GM18507 (cell line): ENCODE measurements around the gene RPL11.
"Not testable (repeated sequence)": the region's sequence is repeated elsewhere in the genome, so short reads cannot be mapped to it uniquely, and the experiment has no call there.

Experiments used
- DNase-seq: peaks from one replicate; pipeline ENCODE4 v3.0.0; 2011; ENCODE audit warnings: low read depth; ENCODE audit not compliant: insufficient read length; ENCODE audit errors: extremely low spot score
- FAIRE-seq: peaks from 2 replicates; lab custom pipeline; 2011; peaks lifted over from hg19 to GRCh38; lab: Jason Lieb, UNC

RPL11 gene

DNA sequence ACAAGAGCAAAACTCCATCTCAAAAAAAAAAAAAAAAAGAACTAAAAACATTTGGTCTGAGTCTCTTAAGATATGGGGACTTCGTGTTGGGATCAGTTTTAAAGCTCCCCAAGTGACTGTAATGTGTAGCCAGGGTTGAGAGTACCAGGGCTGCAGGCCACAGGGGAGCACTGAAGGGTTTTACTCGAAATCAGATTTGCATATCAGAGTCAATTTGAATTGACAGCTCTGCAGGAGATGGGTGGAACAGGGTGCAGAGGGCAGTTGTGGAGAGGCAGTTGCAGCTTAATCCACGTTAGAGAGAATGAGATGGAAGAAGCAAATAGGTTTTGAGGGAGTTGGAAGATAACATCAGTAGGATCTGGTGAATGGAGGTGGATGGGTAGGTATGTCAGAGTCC, 31.0 kb downstream of the RPL11 start:
- DNase-seq = no peak
- peak; percentile 76 for FAIRE-seq

DNA sequence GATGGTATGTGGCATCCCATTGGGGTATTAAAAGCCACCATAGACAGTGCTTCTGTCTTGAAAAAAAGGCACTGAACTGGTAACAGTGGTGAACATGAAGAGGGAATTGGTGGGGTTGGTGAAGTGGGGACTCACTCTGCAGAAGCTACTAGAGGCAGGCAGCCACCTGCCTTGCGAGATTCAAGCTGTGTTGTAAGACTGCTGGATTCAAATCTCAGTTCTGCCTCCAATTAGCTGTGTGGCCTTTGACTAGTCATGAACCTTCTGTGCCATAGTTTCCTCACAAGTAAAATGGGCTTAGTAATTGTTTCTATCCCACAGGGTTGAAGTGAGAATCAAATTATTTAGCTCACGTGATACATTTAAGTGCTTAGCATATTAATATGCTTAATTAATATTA, 35.1 kb downstream of the RPL11 start:
- DNase-seq (no peak), FAIRE-seq (peak; percentile 47)

DNA sequence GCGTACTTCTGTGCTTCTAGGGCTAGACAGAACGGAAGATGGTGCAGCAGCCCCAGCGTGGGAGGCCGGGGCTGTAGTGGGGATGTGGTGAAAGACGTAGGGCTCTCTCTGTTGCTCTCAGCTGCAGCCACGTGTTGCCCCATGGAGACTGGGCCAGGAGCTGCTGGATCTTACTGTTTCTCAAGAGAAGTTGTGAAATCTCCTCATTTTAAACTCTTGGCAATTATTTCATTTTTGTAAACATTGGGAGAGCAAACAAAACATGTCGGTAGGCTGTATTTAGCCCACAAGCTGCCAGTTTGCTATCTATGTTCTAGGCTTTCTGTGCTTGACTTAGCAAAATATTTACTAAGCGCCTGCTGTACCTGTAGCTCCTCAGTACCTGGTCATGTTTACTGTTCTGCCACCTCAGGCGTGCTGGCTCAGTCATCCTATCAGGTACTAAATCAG, 35.8 kb downstream of the RPL11 start:
- FAIRE-seq (peak; percentile 80), DNase-seq (no peak)

DNA sequence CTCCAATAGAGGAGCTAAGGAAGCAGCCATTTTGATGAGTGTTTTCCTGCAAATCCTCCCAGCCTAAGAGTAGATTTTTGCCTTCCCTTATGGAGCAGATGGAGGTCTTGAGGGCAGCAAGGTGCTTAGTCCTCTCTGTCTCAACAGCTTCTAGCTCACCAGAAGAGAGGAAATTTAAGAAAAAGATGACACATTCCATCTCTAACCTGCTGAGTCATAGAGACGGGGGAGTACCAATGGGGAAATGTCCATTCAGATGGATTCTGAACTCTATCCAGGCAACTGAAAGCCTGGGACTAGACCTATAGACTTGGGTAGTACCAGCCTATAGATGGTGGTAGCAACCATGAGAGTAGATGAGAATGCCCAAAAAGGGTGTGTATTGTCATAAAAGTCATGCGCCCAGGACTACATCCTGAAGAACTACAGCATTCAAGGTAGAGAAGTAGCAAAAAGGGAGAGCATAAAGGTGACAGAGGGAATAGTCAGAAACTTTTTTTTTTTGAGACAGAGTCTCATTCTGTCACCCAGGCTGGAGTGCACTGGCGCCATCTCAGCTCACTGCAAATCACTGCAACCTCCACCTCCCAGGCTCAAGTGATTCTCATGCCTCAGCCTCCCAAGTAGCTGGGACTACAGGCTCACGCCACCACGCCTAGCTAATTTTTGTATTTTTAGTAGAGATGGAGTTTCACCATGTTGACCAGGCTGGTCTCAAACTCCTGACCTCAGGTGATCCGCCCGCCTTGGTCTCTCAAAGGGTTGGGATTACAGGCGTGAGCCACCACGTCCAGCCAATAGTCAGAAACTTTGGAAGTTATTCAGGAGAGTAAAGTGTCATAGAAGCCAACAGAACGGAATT, 41.0 kb downstream of the RPL11 start:
- DNase-seq = no peak

DNA sequence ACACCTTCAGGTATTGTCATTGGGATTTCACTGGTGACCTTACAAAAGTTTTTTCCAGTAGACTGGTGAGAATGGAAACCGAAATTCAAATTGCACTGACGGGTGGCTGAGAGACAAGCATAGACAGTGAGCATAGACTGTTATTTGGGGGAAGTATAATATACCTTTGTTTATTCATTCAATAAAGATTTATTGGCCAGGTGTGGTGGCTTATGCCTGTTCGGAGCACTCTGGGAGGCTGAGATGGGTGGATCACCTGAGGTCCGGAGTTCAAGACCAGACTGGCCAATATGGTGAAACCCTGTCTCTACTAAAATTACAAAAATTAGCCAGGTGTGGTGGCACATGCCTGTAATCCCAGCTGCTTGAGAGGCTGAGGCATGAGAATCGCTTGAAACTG, 41.7 kb downstream of the RPL11 start:
- not testable (repeated sequence) for DNase-seq
- peak; percentile 57 for FAIRE-seq

More for the DNA sequence above, 41.0 kb downstream of the RPL11 start:
- no peak for FAIRE-seq

DNA sequence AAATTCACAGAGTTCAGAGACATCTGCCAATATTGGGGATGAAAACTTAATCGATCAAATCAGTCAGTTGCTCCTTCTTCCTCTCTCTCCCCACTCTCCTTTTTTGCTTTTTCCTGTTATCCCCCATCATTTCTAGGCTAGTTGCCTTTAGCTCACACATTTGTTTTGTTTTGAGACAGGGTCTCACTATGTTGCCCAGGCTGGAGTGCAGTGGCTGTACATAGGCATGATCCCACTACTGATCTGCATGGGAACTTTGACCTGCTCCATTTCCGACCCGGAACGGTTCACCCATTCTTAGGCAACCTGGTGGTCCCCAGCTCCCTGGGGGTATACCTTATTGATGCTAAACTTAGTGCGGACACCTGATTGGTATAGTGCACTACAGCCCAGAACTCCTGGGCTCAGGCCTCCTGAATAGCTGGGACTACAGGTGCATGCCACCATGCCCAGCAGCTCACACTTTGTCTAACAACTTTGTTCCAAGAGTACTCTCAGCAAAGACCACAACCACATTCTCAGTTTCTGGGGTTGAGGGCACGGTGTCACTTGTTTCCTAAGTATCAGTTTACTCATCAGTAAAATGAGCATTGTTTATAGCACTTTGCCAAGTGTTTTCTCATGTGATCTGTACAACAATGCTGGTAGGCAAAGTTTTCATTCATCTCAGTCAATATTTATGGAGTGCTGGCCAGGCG, 45.0 kb downstream of the RPL11 start:
- DNase-seq (no peak), FAIRE-seq (peak; percentile 46)

DNA sequence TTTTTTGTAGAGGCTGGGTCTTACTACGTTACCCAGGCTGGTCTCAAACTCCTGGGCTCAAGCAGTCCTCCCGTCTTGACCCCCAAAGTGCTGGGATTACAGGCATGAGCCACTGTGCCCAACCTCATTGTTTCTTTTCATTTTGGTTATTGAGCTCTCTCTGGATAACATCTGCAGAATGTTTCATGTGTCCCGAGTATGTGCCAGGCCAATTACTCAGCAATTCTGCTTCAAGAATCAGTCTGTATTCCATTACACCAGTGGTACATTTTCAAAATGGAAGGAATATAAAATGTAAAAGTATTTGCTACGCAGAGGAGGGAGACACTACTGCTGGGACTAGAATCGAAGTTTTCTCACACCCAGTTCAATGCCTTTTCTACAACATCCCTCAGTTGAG, 50.0 kb downstream of the RPL11 start:
- FAIRE-seq (no peak), DNase-seq (no peak)

DNA sequence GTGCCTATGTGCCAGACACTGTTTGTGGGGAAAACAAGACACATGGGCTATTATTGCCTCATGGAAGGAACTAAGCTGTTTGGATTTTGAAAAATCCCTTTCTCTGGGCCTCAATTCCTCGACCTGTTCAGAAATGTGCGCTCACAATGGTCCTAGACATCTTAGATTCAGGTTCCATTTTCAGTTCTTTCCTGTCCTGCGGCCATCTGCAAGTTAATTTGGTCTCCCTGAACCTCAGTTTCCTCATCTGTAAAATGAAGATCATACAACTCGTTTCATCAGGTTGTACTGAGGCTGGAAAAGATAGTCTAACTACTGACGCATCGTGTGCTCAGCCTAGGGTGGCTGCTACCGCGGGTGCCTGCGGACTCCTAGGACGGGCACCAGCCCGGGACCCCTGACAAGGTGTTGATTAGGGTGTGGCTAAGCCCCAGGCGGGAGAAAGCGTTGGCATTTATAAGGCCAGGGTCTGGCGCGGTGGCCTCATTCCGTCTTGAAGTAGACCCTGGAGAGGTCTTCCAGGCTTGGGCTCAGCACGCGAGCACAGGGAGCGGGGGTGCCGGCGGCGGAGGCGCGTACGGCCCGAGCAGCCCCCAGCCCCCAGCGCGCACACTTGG, 51.2 kb downstream of the RPL11 start:
- no peak for DNase-seq

DNA sequence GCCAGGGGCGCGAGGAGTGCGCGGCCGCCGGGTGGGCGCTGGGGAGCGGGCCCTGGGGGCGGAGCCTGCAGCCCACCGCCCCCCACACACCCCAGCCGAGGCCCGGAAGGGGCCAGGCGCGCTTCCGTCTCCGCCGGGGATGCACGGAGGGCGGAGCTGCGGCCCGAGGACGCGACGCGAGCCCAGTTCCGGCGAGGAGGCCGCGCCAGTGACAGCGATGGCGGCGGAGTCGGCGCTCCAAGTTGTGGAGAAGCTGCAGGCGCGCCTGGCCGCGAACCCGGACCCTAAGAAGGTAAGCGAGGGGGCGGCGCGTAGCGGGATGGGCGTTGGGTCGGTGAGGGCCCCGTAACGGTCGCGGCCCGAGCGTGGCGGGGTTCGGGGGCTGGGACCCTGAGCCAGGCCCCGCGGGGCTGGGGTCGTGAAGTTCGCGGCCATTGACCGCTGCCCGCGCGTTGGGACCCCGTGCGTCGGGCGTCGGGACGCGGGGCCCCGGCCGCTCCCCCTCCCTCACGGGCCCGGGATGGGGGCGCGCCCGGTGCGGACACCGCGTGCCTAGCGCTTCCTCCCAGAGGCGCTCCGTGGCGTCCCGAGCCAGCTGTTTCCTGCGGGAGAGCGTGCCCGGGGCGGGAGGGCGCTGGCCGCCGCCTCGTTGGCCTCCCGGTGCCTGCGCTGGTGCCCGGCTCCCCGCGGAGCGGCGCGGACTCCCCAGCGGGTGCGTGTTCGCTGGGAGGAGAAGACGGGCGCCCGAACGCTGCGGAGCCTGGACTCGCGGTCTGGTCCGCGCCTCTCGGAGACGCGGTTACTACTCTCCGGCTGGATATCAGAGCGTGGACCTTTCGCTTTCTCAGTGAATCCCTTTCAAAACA, 51.9 kb downstream of the RPL11 start, which contains the start of gene ELOA:
Gene ELOA, plus strand, starts transcription at position 185 of the 866 bp plus-strand sequence. Its CDS starts 33 bp downstream, at position 218.
- peak; percentile 91 for FAIRE-seq

More for the DNA sequence above, 51.2 kb downstream of the RPL11 start:
- FAIRE-seq = peak; percentile 18

DNA sequence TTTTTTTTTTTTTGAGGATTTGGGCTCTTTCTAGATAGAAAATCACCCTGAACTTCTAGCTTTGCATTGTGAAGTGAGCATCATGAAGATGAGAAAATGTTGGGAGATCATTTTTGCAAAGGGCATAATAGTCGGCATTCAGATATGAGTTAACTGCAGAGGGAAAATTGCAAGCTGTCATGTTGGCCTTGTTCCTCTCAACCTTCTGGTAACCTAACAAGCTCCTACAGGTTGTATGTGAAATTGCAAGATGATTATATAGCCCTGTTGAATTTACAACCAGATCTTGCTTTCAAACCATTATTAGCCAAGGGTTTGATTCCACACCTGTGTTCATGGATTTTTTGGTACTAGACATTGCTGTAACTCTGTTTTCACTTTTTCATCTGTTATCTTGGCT, 53.9 kb downstream of the RPL11 start:
- FAIRE-seq (peak; percentile 78), DNase-seq (no peak)

More for the DNA sequence above, 51.9 kb downstream of the RPL11 start, which contains the start of gene ELOA:
- DNase-seq = peak; percentile 81
